Measurements from ENCODE around the gene RAI14.
"Not testable (repeated sequence)": the region's sequence is repeated elsewhere in the genome, so short reads cannot be mapped to it uniquely, and the experiment has no call there.

The RAI14 gene

DNA sequence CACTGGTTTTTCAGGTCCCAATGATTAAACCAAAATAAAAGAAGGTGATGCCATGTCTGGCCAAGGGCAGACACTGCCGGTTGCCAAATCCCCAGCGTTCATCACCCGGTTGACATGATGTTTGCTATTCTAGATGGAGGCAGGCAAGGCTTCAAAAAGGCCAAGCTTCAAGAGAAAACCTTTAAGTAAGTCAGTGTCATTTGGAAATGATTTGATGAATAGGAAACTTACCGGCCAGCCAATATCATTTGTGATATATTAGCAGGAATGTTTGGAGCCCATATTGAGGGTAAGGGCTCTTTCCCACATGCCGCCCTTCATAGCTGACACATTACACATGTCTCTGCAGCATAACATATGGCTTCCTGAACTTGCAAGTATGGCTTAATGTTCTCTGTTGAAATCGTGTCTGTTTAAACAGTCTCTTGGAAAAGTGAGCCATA, 93.3 kb downstream of the RAI14 start:
- no peak for DNase-seq (ENCODE audit: low read depth)
- H3K4me3 ChIP-seq (ENCODE audit: low read depth, low read length) = no peak overlapping the region
- TF ChIP-seq, protein P1, sequence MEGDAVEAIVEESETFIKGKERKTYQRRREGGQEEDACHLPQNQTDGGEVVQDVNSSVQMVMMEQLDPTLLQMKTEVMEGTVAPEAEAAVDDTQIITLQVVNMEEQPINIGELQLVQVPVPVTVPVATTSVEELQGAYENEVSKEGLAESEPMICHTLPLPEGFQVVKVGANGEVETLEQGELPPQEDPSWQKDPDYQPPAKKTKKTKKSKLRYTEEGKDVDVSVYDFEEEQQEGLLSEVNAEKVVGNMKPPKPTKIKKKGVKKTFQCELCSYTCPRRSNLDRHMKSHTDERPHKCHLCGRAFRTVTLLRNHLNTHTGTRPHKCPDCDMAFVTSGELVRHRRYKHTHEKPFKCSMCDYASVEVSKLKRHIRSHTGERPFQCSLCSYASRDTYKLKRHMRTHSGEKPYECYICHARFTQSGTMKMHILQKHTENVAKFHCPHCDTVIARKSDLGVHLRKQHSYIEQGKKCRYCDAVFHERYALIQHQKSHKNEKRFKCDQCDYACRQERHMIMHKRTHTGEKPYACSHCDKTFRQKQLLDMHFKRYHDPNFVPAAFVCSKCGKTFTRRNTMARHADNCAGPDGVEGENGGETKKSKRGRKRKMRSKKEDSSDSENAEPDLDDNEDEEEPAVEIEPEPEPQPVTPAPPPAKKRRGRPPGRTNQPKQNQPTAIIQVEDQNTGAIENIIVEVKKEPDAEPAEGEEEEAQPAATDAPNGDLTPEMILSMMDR (IDR thresholded peaks at IDR 0.05; ENCODE audit: control insufficient read depth, extremely low read depth, insufficient read depth) = no peak

DNA sequence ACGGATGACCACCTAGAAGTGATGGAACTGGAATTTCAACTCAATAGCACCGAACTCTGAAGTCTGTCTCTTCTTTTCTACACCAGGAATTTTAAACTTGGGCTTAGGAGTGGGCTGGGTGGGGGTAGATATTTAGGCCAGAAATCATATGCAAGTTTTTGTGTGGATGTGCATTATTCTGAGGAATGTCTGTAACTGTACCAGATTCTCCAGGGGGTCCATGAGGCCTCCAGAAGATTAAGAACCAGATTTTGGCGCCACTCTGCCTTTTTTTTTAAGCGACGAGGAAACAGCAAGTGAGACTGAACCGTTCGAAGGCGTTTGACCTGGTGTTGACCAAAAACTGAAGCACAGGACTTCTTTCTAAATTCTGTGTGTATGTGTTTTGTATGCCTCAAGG, 94.1 kb downstream of the RAI14 start:
- TF ChIP-seq, protein P1 (IDR thresholded peaks at IDR 0.05; ENCODE audit: control insufficient read depth, extremely low read depth, insufficient read depth) = no peak
- no peak overlapping the region for H3K4me3 ChIP-seq (ENCODE audit: low read depth, low read length)
- no peak for DNase-seq (ENCODE audit: low read depth)

DNA sequence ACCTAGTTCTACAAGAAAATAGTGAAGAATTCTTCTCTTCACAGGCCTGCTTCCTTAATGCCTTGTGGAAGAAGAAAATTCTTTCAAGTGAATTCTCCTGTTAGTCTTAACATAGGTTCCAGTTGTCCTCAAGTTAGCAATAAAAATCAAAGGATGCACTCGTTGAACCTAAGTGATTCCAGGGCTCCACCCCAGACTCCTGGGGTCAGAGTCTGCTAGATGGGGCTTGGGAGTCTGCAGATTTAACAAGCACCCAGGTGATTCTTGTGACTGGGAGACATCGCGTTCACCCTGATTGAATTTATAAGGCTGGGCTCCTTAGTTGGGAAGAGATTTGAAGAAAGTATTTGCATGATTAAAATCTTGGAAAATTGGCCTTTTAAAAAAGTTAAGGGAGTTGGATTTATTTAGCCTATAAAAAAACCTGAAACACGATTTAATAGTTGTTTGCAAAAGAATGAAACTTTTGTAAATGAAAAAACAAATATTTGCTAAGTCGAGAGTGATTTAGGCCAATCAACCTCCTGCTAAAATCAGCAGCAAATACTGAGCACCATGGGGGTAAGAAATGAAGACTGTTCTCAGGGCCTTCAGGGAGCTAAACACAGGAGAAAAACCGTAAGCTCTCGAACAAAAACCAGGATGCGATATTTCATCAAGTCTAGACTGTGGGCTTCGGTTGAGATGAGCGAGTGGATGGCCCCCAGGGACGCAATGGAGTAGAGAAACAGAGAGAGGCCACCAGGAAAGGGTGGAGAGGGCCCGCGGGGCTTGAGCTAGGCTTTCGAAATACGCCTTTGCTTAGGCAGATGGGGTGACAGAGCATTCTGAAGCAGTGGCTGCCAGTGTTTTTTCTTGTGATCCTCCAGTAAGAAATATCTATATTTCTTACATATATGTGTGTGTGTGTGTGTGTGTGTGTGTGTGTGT, 95.9 kb downstream of the RAI14 start:
- H3K4me3 ChIP-seq (ENCODE audit: low read depth, low read length) = no peak overlapping the region
- TF ChIP-seq, protein P1 (IDR thresholded peaks at IDR 0.05; ENCODE audit: control insufficient read depth, extremely low read depth, insufficient read depth) = no peak
- DNase-seq (ENCODE audit: low read depth) = peak; percentile 43

DNA sequence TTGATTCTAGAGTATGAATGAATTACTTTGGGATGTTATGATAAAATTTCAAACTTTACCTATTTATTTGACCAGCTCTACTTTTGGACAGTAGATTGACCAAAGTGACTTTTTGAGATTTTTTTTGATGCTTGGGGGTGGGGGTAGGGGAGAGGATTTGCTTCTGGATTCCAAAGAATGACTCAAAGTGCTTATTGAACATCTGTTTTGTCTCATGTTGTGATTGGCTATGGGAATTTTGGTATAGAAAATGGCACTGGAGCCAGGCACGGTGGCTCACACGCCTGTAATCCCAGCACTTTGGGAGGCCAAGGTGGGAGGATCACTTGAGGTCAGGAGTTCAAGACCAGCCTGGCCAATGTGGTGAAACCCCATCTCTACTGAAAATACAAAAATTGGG, 97.1 kb downstream of the RAI14 start:
- DNase-seq (ENCODE audit: low read depth) = not testable (repeated sequence)

DNA sequence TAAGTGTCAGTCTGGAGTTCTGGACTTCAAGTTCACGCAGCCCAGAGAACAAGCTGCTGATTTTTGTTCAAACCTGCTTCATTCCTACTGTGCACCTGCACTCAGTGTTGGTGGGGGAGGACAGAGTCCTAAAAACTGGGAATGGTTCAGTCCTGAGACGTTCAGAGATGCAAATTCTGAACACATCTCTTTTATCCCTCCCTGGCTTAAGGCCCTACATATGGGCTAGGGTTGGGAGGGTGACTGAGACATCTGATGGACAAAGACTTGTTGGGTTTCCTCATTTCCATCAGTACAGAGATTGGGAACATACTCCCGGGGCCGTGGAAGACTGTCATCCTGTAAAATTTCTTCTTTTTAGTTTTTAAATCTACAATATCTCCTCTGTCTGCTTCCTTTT, 99.8 kb downstream of the RAI14 start:
- TF ChIP-seq, protein P1 (IDR thresholded peaks at IDR 0.05; ENCODE audit: control insufficient read depth, extremely low read depth, insufficient read depth) = no peak
- DNase-seq (ENCODE audit: low read depth) = no peak
- no peak overlapping the region for H3K4me3 ChIP-seq (ENCODE audit: low read depth, low read length)

More for the DNA sequence above, 97.1 kb downstream of the RAI14 start:
- not testable (repeated sequence) for H3K4me3 ChIP-seq (ENCODE audit: low read depth, low read length)

DNA sequence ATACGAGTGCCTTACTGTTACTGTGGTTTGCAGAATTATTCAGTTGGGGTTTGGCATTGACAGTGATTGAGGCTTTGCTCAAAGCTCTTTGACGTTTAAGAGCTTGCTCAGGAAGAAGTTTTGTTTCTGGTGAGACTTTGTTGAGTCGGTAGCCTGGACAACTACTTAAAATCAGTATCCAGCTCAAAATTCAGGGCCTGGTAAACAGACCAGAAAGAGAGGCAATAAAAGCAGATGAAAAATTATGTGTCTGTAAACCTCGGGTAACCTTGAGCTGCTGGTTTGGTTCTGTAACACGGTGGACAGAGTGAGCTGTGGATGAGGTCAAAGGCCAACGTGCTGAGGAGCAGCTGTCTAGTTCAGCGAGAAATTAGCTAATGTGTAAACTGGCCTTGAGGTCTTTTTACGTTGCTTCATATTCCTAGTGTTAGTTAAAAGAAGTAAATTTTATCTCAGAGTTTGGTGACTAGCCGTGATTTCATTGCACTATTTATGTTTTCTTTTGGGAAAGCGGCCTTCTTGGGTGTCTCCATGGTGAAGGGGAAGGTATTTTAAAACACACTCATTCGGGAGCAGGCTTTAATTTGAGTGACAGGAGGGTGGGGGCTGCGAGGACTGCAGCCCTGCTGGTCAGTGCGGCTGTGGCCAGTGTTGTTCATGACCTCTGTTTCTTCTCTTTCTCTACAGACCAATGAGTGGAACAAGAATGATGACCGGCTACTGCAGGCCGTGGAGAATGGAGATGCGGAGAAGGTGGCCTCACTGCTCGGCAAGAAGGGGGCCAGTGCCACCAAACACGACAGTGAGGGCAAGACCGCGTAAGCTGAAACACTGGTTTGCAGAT, 100.9 kb downstream of the RAI14 start:
- TF ChIP-seq, protein P1 (IDR thresholded peaks at IDR 0.05; ENCODE audit: control insufficient read depth, extremely low read depth, insufficient read depth) = no peak
- DNase-seq (ENCODE audit: low read depth) = no peak
- no peak overlapping the region for H3K4me3 ChIP-seq (ENCODE audit: low read depth, low read length)

DNA sequence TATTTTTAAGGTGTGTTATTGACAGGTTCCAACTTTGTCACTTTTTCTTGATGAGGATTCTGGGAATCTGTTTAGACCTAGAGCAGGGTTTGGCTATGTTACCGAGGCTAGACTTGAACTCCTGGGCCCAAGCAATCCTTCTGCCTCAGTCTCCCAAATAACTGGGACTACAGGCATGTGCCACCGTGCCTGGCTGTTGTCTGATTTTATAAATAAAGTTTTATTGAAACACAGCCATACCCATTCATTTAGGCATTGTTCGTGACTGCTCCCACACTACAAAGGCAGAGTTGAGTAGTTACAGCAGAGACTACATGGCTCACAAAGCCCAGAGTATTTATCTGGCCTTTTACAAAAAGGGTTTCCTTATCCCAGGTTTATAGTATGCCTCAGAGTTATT, 102.4 kb downstream of the RAI14 start:
- TF ChIP-seq, protein P1 (IDR thresholded peaks at IDR 0.05; ENCODE audit: control insufficient read depth, extremely low read depth, insufficient read depth) = no peak
- no peak for DNase-seq (ENCODE audit: low read depth)
- no peak overlapping the region for H3K4me3 ChIP-seq (ENCODE audit: low read depth, low read length)

DNA sequence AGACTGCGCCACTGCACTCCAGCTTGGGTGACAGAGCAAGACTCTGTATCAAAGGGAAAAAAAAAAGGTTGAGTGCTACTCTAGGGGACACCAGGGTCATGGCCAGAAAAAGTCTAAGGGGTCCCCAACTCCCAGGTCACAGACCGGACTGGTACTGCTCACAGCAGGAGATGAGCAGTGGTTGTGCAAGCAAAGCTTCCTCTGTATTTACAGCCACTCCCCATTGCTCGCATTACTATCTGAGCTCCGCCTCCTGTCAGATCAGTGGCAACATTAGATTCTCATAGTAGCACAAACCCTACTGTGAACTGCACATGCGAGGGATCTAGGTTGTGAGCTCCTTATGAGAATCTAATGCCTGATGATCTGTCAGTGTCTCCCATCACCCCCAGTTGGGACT, 103.1 kb downstream of the RAI14 start:
- not testable (repeated sequence) for DNase-seq (ENCODE audit: low read depth); H3K4me3 ChIP-seq (ENCODE audit: low read depth, low read length)

All from LNCaP clone FGC (cell line).